Measurements from ENCODE around the gene FLNB. TPM values are rescaled to one million over a fixed set of nuclear protein-coding genes. Genes with fewer than 3 reads are reported as not detected.
A peak's percentile ranks its signal among the peaks of the same experiment; 100 is the strongest.

FLNB gene
- total RNA-seq, 1 experiment from 2014 or later, result 83.4 TPM

DNA sequence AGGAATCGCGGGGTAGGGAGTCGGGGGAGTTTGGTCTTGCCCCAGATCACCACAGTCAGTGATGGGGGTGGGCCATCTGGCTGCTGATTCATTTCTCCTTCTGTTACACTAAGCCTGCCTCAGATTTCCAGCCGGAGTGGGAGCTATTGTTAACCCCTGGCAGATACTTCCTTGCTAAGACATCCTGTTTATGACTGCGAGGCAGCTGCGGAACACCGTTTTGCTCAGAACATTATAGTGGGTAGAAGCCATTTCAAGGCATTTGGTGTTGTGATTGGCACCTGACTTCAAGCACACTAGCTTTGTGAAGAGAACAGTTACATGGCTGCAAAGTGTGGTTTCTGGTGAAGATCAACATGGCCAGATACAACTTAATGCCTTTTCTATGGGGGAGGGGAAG, 73.8 kb downstream of the FLNB start:
- Mint-ChIP-seq H3K4me3 (no peak overlapping the region), H3K9me3 (no peaks in the 10 kb centered on the region), H3K27ac (peak overlapping the region in 2 of 3 experiments; percentile 19 to 53; a peak in 4 of 7 replicates), H3K4me1 (peaks cover 12 to 13% of the 10 kb centered on the region in 2 experiments), H3K36me3 (ENCODE audit: insufficient read depth in 1 of 3, low read depth in 3 of 3) (peaks cover 17 to 52% (median 37%) of the 10 kb centered on the region in 3 experiments; a peak in 6 of 7 replicates), H3K27me3 (ENCODE audit: low read depth) (no peaks in the 10 kb centered on the region)
- no peaks in the 10 kb centered on the region for H3K23me2 ChIP-seq (ENCODE audit: insufficient read length, low read depth, low read length, poor library complexity, severe bottlenecking)
- no peak overlapping the region for H2BK5ac ChIP-seq (ENCODE audit: insufficient read length, low read length)
- H2BK120ac ChIP-seq (ENCODE audit: low read depth, low read length, poor library complexity, severe bottlenecking), result no peak overlapping the region
- H3K9me3 ChIP-seq (ENCODE audit: control insufficient read depth, low read depth, low read length), result no peaks in the 10 kb centered on the region
- no peak overlapping the region for H2BK12ac ChIP-seq (ENCODE audit: insufficient read length, low read depth, low read length)
- H3K4me2 ChIP-seq (ENCODE audit: insufficient read depth, insufficient read length, low read length), result no peak overlapping the region
- no CpG with 5 or more reads among the region's 7 CpGs for WGBS (ENCODE audit: extremely low coverage, insufficient read length, low lambda C conversion rate)
- no peak overlapping the region for H3K23ac ChIP-seq (ENCODE audit: insufficient read length, low read depth, low read length)
- H2BK15ac ChIP-seq (ENCODE audit: low read depth, low read length), result no peak overlapping the region
- H3K4ac ChIP-seq (ENCODE audit: low read depth, low read length), result no peak overlapping the region
- H3K9ac ChIP-seq (ENCODE audit: extremely low read depth, insufficient read length, low read length), result no peak overlapping the region
- no peak overlapping the region for H3K56ac ChIP-seq (ENCODE audit: insufficient read length, low read depth, low read length)
- H2BK20ac ChIP-seq (ENCODE audit: low read depth, low read length, poor library complexity, severe bottlenecking), result no peak overlapping the region
- TF ChIP-seq, protein P1, sequence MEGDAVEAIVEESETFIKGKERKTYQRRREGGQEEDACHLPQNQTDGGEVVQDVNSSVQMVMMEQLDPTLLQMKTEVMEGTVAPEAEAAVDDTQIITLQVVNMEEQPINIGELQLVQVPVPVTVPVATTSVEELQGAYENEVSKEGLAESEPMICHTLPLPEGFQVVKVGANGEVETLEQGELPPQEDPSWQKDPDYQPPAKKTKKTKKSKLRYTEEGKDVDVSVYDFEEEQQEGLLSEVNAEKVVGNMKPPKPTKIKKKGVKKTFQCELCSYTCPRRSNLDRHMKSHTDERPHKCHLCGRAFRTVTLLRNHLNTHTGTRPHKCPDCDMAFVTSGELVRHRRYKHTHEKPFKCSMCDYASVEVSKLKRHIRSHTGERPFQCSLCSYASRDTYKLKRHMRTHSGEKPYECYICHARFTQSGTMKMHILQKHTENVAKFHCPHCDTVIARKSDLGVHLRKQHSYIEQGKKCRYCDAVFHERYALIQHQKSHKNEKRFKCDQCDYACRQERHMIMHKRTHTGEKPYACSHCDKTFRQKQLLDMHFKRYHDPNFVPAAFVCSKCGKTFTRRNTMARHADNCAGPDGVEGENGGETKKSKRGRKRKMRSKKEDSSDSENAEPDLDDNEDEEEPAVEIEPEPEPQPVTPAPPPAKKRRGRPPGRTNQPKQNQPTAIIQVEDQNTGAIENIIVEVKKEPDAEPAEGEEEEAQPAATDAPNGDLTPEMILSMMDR (conservative IDR thresholded peaks at IDR 0.05), result no peak
- H3K27me3 ChIP-seq (ENCODE audit: insufficient read depth, low read length), result no peaks in the 10 kb centered on the region
- H3T11ph ChIP-seq (ENCODE audit: low read length), result no peak overlapping the region
- no peak overlapping the region for H4K8ac ChIP-seq (replicated peaks; ENCODE audit: insufficient read length, low read depth, low read length)
- no peak overlapping the region for H3K14ac ChIP-seq (ENCODE audit: insufficient read depth, low read length)
- H3K79me1 ChIP-seq (ENCODE audit: insufficient read depth, low read depth, low read length, poor library complexity, severe bottlenecking), result peaks cover 5% of the 10 kb centered on the region
- H2AK5ac ChIP-seq (ENCODE audit: insufficient read length, low read length), result no peak overlapping the region
- peaks cover 3% of the 10 kb centered on the region; the same call in 1 of the 2 replicates for H3K79me2 ChIP-seq (ENCODE audit: insufficient read depth, low read length)
- no peak overlapping the region for H3K18ac ChIP-seq (ENCODE audit: insufficient read length, low read depth, low read length)
- H4K5ac ChIP-seq (ENCODE audit: insufficient read length, low read depth, low read length), result no peak overlapping the region
- no peak overlapping the region for H3K27ac ChIP-seq (ENCODE audit: insufficient read length, low read depth, low read length)
- peaks cover 3% of the 10 kb centered on the region; the same call in 1 of the 2 replicates for H3K4me1 ChIP-seq (ENCODE audit: insufficient read depth, low read length)
- H2AFZ ChIP-seq (ENCODE audit: low read length), result no peak overlapping the region
- H4K91ac ChIP-seq (ENCODE audit: insufficient read length, low read depth, low read length), result no peak overlapping the region
- no peak for DNase-seq
- H4K20me1 ChIP-seq (ENCODE audit: control insufficient read depth, insufficient read depth, insufficient read length), result no peaks in the 10 kb centered on the region

Measured in H9 (cell line).